CD4-positive, alpha-beta T cell treated with Interleukin-21 for 1 hour (primary cell): ENCODE measurements around the gene CCDC121.

Experiments used
- DNase-seq: peaks from one replicate; pipeline ENCODE4 v3.0.0-alpha.2; 2020

The CCDC121 gene

GRCh38 chr2:27628767-27629709 is at the start of gene CCDC121, which contains the start of gene GPN1:
Gene CCDC121, minus strand, starts transcription at chr2:27629012. Its CDS starts 1,213 bp downstream, at chr2:27627799.
Gene GPN1, plus strand, starts transcription at chr2:27629050. Its CDS starts 9 bp downstream, at chr2:27629059.
- DNase-seq: peak; percentile 93

DNA sequence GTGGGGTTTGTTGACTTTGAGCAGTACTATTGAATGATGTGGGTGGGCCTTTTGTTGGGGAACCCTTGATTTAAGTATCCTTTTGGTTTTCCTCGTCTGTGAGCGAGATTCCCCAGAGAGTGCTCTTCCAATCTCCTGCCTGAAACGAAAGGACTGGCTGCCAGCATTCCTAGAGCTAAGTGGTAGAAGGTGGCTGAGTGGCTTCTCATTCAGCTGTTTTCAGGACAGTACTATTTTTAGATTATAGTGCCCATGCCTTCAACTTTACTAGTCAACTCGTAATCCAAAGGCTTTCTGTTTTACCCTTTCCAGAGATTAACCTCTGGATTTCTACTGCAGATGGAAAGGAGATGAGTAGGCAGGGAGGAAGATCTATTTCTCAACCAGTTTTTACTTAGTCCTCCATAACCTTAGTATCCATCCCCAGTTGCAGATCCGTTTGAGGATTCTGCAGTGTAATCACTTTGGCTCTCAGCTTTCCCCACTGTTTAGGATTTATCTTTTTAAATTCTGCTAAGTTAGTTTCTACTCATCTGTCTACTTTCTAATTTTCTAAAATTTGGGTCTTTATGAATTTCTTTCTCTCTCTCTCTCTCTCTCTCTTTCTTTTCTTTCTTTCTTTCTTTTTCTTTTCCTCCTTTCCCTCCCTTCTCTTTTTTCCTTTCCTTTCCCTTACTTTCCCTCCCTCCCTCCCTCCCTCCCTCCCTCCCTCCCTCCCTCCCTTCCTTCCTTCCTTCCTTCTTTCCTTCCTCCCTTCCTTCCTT is 44.1 kb upstream of the CCDC121 start:
- DNase-seq: no peak

GRCh38 chr2:27671235-27671634 is 42.4 kb upstream of the CCDC121 start:
- DNase-seq: no peak

- no peak for DNase-seq
Observed at GRCh38 chr2:27667446-27667845, 38.6 kb upstream of the CCDC121 start.

DNA sequence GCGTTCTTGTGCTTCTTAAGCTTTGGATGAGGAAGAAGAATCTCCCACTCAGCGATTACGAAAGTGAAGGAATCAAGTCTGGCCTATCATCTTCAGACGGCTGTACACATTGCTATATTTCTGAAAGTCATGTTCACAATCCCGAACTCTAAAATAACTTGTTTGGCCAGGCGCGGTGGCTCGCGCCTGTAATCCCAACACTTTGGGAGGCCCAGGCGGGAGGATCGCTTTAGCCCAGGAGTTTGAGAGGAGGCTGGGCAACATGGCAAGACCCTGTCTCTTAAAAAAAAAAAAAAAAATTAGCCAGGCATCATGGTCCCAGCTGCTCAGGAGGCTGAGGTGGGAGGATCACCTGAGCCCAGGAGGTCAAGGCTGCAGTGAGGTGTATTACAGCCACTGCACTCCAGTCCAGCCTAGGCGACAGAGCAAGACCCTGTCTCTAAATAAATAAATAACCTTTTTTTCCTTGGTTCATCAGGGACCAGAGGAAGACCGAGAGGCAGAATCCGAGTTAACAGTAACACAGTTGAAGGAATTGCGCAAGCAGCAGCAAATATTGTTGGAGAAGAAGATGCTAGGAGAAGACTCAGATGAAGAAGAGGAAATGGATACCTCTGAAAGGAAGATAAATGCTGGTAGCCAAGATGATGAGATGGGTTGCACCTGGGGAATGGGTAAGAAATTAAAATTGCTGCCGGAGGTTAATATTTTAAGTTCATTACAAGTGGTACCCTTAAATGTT is 36.0 kb upstream of the CCDC121 start:
- no peak for DNase-seq

DNA sequence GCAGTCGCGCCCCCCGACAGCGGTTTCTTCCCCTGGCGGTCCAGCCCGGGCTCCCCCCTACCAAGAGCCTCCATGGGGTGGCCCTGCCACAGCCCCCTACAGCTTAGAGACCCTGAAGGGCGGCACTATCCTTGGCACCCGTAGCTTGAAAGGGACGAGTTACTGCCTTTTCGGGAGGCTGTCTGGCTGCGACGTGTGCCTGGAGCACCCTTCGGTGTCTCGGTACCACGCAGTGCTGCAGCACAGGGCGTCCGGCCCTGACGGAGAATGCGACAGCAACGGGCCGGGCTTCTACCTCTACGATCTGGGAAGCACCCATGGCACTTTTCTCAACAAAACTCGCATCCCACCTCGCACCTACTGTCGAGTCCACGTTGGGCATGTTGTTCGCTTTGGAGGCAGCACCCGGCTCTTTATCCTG is 35.4 kb upstream of the CCDC121 start:
- DNase-seq: no peak

DNA sequence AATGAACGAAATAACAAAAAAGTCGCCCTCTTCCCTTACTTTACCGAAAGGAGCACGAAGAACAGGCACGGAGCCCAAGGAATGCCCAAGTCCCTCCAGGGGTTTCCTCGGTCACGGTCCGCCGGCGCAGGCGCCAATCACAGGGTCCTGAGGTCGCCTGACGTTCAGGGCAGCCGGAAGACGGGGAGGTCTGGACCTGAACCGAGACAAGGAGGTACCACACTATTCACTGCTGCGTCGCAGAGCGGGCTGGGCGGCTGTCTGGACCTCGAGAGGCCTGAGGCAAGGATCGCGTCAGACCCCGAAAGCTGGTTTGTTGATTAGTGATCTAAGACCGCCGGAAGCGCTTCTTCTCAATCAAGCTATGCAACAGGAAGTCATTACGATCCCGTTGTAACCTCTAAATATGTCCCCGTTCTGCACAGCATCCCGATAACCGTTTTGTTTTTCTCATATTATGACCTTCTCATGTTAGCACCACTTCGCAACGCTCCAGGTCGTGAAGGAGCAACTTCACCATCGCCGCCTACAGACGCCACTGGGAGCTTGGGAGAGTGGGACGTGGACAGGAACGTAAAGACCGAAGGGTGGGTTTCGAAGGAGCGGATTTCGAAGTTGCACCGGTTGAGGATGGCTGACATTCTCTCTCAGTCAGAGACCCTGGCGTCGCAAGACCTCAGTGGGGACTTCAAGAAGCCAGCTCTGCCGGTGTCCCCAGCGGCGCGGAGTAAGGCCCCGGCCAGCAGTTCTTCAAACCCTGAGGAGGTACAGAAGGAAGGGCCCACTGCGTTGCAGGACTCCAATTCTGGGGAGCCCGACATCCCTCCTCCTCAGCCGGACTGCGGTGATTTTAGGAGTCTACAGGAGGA is 34.7 kb upstream of the CCDC121 start, which contains the start of the genes SLC4A1AP and SUPT7L:
Gene SLC4A1AP, plus strand, starts transcription at position 605 of the 869 bp plus-strand sequence. Its CDS starts 26 bp downstream, at position 631.
Gene SUPT7L, minus strand, starts transcription at position 330 of the 869 bp plus-strand sequence. CDS start 1,422 bp downstream, outside the sequence.
- peak; percentile 83 for DNase-seq

- no peak for DNase-seq
Observed at GRCh38 chr2:27661371-27661770, 32.6 kb upstream of the CCDC121 start.

DNA sequence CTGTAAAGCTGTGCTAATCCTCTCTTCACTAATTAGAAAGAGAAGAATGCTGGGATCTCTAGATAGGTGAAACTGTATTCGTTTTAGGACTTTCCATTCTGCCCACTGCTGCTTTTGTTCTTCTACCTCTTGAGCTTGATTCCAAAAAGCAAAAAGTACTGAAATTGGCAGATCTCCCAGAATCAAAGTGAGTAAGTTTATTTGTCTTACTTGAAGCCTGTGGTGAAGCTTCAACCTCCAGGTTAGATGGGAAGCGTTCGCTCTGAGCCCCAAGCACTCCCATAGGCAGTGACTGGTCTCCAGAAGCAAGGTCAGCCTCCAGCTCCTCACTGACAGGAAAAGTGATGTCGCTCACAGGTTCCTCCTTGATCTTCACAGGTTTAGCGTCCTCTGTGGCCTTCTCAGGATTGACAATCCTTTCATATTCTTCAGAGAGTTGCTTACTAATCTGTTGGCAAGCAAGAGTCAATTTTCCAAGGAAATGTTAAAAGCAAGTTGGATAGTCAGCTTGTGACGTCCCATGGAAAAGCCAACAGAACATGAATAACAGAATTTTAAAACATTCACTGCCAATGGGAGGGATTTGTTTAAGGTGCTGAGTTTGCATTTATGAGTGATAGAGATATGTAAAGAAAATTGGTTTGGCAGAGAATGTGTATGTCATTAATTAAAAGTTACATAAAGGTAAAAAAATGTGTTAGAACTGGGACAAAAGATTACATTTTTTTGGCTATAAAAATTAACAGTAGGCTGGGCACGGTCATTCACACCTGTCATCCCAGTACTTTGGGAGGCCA is 26.5 kb upstream of the CCDC121 start:
- no peak for DNase-seq

GRCh38 chr2:27653397-27653796 is 24.6 kb upstream of the CCDC121 start:
- no peak for DNase-seq

DNA sequence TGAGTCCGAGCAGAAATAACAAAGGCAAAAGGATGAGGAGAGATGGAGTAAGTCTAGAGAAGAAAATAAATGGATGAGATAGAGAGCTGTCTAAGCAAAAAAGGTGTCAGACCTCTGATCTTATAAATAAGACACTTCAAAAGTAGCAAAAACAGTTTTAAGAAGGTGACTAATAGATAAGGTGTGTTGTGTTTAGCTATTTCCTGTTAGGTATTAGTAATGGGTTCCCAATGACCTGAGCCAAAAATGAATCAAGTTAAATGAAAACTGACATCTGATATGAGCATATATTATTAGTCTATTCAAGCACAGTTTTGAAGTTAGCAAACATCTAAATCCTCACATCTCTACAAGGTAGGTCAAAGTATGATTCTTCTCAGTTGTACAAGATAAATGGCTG is 24.0 kb upstream of the CCDC121 start:
- no peak for DNase-seq

DNA sequence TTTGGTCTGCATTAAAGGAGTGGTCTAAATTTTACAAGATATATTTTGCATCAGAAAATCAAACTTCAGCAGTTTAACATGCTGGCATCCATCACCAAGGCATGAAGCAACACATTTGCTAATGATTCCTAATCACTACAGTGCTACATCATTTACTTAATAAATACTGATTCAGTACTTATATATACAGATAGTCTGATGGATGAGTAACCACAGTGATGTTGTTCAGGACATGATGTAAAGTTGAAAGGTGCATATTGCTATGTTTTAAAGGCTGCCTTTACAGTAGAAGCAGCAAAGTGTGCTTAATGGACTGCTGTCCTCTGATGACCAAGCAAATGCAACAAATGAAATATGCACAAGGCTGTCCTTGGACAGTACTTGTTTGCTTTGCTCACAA is 23.5 kb upstream of the CCDC121 start:
- no peak for DNase-seq

DNA sequence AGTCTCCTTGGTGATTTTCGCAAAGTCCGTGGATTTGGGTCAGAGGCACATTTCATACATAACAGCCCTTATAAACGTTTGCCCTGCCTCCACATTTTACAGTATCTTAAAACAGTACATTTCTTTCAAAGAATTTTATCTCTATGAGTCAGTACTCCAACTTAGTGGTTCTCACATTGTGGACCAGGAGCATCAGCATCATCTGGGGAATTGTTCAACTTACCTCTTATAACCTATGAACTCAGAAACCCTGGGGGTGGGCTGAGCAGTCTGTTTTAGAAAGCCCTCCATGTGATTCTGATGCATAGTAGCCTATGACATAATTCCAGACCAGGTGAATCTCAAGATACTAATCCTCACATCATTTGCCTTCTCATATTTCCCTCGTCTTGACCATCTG is 22.2 kb upstream of the CCDC121 start:
- no peak for DNase-seq

DNA sequence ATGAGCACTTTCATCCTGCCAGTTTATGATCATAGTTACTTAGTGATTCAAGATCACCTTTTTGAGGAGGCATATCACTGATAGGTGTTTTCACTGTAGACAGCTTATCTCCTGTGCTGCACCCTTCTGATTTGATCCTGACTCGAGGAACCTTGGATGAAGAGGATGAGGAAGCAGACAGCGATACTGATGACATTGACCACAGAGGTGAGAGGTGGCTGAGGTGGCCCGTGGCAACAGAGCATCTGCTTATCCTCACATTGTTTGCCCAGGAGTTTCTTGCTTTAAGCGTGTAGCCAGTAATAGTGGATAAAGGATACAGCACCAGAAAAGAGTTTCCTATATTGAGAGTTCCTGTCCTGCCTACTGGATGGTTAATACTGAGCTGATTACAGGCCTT is 18.9 kb upstream of the CCDC121 start:
- no peak for DNase-seq

GRCh38 chr2:27647289-27647688 is 18.5 kb upstream of the CCDC121 start:
- no peak for DNase-seq

- no peak for DNase-seq
Observed at GRCh38 chr2:27645197-27645596, 16.4 kb upstream of the CCDC121 start.

- no peak for DNase-seq
Observed at GRCh38 chr2:27640722-27641245, 12.0 kb upstream of the CCDC121 start.

DNA sequence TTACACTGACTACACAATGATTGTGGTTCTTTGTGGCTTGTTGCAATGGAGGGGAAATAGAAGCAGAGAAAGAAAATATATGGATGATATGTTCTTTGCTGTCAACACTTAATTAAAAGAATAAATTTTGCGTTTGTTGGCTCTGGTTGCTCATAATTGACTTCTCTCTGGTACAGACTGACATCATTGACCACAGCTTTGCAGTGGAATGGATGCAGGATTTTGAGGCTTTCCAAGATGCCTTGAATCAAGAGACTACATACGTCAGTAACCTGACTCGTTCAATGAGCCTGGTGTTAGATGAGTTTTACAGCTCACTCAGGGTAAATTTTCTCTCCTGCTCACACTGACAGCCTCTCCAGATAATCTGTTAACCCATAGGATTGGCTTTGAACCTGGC is 9.9 kb upstream of the CCDC121 start:
- DNase-seq: no peak

- DNase-seq: peak; percentile 9
Observed at GRCh38 chr2:27638037-27638637, 9.3 kb upstream of the CCDC121 start.

- DNase-seq: no peak
Observed at GRCh38 chr2:27636766-27637165, 8.0 kb upstream of the CCDC121 start.
